Prostate gland (tissue), 2 donors: Measurements from ENCODE around the gene RASSF8.

Experiments
- CTCF ChIP-seq, 4 experiments: fragments of 200-600 bp in 2 of 4; fragments of 450-650 bp in 2 of 4; sonication (generic) in 2 of 4; IDR thresholded peaks; 1 replicate in 3 of 4; 2 replicates in 1 of 4; pipeline ENCODE4 v1.5.1; 2016 to 2019; ENCODE audit warnings: antibody characterized with exemption in 4 of 4, mild to moderate bottlenecking in 2 of 4, moderate library complexity in 2 of 4
- POLR2A ChIP-seq: fragments of 450-650 bp; IDR thresholded peaks from one replicate; pipeline ENCODE4 v1.6.1; 2016; ENCODE audit warnings: antibody characterized with exemption, mild to moderate bottlenecking
- POLR2AphosphoS5 ChIP-seq: sonication (generic); formaldehyde crosslinking; IDR thresholded peaks from one replicate; pipeline ENCODE4 v1.6.1; 2017; ENCODE audit warnings: antibody characterized with exemption

GRCh38 chr12:26047401-26048226 is 89.1 kb downstream of the RASSF8 start:
- TF ChIP-seq CTCF (IDR thresholded peaks at IDR 0.05) (no peak), POLR2A (no peak), POLR2AphosphoS5 (no peak)
